GM19452 (cell line): ENCODE data around the gene RTN4RL2.

Source experiments
- ATAC-seq: cut with Tn5 transposase; IDR thresholded peaks from one replicate; pipeline ENCODE4 v1.9.1; 2021; ENCODE audit not compliant: unreplicated experiment

Gene RTN4RL2

DNA sequence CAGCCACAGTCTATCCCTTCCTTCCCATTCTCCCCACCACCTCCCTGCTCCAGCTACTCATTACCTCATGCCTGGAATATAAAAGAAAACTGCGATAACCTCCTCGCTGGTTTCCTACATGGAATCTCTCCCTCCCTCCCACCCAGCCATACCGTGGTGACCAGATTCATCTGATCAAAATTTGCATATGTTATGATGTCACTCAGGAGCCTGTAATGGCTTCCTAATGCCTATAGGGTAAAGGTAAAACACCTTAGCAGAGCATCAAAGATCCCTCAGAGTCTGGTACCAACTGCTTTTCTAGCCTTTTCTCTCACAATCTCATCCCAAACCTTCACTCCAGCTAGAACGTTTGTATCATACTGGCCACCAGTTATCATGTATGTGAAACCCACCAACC lies 19.6 kb downstream of the RTN4RL2 start:
- ATAC-seq = no peak

DNA sequence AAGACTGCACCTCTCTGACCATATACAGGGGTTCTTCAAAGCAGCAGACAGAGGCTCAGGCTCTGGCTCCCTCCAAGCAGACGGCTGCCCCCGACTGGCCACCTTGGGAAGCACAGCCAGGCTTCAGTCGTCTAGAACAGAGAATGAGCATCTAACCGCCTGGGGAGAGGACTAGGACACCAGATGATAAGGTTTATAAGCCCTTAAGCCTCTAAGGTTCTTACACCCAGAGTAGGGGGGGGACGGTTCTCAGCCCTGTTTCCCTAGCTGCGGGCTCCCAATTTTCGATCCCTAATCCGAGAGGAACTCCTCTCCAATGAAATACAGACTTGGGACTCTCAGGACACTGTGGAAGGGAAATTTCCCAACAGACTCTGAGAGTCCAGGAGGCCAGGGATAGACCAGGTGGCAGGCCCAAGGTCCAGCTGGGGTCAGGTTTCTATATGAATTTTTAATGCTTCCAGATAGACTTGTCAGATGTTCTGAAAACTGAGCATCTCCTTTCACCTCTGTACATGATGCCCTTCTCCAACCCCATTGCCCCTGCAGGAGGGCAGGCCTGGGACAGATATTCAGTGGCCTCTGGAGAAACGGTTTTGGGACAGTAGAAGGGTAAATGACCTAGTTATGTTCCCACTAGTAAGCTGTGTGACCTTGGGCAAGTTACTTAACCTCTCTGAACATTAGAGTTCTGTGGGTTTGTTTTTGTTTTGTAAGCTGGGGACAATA lies 20.2 kb downstream of the RTN4RL2 start:
- ATAC-seq = no peak

DNA sequence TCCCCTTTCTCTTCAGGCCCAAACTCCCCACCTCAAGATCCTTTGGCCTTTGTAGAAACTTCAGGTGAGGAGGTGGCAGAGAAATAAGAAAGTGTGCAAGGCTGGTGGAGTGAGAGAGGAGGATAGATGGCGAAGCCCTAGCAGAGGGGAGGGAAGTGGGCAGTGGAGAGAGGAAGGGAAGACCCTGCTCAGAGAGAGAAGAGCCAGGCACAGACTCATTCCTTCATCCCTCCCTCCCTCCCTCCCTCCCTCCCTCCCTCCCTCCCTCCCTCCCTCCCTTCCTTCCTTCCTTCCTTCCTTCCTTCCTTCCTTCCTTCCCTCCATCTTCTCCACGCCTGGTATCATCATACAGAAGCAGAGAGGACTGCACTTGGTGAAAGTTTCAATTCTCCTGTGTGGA lies 21.0 kb downstream of the RTN4RL2 start:
- no peak for ATAC-seq

DNA sequence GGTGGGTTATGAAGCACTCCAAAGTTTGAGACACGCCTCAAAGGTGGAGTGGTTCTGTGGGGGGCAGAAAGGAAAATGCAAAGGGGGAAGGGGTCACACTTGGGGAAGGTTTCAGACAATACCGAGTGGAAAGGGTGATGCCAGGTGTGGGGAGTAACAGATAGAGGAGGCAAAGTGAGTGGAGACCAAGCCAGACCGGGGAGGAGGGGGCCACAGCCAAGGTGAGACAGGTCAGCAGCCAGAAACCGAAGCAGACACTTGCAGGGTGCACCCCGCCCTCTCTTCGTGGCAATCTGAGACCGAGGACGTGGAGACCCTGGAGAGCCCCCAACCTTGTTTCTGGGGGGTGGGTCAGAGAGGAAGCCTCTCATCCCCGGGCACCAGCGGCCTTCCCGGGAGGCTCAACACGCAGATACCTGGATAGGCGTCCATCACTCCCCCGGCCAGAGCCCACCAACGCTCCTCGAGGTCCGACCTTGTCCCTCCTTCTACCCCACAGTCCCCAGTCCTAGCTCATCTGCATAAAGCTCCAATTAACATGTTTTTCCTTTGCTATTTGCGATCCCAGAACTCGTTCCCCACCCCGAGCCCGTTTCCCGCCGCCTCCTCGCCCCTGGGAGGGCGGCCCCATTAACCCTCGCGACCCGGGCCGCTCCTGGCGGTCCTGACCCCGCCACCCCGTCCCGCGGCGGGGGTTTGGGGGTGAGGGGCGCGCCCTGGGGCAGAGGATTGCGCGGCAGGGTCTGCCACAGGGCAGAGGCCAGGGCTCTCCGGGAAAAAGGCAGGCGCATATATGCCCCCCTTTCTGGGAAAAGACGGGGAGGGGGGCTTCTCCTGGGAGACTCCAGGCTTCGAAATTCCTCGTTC lies 21.8 kb downstream of the RTN4RL2 start:
- ATAC-seq = no peak

DNA sequence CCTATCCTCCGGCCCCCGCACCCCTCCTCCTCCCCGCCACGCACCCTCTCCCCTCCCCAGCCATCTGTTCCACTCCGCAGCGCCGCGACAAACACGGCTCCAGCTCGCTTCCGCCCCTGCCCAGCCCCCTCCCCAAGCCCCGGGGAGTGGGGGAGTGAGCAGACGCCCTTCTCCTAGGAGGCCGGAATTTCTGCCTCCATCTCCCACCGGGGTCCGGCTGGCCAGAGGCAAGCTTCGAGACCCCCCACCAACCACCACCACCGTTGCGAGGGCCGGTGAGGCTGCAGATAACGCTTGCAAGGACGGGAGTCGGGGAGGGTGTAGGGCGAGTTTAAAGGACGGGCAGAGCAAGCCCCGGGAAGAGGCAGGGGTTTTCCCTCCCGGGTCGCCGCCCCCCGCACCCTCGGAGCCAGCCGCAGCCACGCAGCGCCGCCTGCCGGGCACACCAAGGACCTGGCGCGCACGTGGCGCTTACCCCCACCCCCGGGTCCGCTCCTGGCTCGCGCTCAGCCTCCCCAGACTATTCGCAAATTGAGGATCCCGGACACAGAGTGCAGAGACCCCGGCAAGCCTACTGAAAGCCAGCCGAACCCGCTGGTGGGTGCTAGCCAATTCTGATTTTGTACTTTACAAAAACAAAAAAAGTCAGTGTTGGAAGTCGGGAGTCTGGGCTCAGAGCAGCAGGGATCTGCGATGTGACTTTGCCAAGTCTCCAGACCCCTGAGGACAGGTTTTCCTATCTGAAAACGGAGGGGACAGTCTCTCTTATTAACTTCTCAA lies 22.6 kb downstream of the RTN4RL2 start:
- ATAC-seq = peak; percentile 50

DNA sequence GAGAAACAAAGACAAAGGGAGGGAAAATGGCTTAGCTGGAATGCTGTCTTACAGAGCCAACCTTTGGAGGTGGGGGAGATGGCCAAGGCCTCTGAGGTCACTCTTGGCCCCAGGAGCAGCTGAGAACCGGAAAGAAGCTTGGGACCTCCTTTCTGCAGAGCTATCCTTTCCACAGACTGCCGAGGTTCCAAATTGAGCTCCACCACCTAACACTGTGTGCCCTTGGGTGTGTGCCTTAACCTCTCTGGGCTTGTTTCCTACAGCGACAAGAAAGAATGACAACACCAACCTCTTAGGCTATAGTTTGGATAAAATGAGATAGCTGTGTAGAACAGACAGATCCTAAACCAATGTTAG lies 23.2 kb downstream of the RTN4RL2 start:
- no peak for ATAC-seq

DNA sequence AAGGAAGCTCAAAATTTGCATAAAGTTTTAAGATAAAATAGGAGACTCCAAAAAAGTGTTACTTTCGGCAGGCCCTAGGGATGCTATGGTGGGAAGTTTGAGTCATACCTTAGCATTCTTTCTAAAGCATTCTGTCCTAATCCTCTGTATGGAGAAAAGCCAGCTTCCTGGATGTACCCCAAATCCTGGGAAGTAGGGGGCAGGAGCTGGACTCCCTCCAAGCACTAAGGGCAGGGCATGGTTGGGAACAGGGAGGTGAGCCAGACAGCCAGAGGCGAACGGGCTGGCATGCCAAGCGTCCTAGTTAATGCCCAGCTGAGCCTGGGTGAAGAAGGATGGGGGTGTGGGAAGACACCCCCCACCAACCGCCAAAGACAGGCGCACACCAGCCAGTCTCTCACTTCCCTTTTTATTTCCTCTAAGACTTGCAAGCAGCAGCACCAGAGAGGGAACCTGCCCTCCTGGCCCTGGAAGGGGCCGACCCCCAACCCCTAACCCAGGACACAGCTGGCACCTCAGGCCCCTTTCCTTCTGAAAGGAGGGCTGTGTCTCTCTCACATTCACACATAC lies 23.9 kb downstream of the RTN4RL2 start:
- peak; percentile 60 for ATAC-seq

GRCh38 chr11:57485217-57485990 lies 25.1 kb downstream of the RTN4RL2 start:
- no peak for ATAC-seq

- ATAC-seq = no peak
Measured at GRCh38 chr11:57487021-57487778, 26.9 kb downstream of the RTN4RL2 start.

DNA sequence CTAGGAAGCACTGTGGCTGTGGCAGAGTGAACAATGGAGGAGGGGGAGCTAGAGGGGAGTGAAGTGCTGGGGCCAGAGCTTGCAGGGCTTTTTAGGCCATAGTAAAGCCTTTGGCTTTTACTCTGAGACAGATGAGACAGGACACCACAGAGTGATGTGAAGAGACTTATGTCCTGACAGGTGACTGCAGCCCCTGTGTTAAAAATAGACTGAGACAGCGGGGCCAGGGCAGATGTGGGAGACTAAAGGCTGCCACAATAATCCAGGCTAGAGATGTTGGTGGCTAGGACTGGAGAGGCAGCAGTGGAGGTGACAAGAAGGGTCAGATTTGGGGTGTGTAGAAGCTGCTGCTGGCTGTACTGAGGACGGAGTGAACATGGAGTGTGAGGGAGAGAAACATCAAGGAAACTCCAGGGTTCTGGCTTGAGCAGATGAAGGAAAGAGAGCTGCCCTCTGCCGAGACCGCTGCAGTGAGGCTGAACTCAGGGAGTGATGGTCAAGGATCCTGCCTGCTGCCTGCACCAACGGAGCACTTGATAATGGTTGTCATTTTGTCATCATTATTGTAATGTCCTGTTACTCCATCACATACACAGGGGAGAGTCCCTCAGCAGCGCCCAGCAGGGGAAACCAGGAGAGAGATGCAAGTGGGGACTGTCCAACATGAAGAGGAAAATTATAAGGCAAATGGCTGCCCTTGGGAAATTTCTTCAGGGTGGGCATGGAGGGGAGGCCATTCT lies 27.8 kb downstream of the RTN4RL2 start:
- ATAC-seq = no peak

DNA sequence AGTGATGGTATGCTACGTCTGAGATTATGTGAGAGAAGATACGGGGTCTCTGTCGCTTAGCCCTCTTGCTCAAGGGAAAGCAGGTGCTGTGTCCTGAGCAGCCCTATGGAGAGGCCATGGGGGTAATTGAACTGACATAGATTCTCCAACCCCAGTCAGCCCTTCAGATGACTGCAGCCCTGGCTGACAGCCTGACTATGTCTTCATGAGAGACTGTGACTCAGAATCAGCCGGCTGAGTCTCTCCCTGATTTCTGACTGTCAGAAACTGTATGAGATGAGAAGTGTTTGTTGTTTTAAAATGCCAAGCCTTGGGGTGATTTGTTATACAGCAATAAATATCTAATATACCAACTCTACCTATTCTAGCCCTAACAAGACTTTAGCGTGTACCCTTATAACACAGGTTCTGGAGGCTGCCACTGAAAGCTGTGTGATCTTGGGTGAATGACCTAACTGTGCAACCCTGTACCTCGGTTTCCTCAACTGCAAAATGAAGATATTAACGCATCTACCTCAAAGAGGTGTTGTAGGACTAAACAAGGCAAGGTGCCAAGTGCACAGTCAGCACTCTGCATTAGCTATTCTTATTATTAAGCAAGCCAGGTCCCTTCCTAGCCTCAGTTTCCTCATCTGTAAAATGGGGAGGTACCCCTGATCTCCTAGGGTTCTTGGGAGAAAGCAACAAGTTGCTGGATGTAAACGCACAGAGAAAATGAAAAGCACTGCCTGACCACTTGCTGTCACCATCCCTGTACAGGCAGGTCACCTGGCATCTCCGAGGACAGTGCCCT lies 30.3 kb downstream of the RTN4RL2 start:
- ATAC-seq = no peak

DNA sequence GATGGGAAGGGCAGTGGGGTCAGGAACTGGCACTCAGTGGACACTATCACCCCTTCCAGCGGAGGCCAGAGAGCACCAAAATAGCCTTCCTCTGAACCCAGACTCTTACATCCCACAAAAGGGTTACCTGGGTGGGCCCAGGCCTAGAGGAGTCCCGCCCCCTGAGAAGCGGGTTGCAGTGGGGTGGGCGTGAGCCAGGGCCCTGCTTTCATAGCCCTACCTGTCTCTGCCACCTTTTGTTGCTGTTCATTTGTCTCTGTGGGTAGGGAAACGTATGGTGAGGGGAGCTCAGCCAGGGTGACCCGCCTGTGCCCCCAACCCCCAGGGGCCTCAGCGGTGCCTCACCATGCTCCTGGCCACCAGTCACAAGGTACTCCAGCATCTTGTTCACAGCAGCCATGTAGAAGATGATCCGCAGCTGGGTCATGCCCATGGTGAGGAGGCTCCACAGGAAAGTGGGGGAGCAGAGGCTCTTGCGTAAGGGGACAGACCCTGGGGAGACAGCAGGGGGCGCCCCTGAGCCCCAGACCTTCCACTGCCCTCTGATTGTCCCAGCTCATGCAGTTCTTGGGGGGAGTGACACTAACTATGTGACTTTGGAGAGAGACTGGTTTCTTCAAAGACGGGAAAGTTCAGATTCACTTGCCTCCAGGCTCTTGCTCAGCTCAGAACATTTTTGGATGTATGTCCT lies 31.2 kb downstream of the RTN4RL2 start:
- ATAC-seq = no peak

DNA sequence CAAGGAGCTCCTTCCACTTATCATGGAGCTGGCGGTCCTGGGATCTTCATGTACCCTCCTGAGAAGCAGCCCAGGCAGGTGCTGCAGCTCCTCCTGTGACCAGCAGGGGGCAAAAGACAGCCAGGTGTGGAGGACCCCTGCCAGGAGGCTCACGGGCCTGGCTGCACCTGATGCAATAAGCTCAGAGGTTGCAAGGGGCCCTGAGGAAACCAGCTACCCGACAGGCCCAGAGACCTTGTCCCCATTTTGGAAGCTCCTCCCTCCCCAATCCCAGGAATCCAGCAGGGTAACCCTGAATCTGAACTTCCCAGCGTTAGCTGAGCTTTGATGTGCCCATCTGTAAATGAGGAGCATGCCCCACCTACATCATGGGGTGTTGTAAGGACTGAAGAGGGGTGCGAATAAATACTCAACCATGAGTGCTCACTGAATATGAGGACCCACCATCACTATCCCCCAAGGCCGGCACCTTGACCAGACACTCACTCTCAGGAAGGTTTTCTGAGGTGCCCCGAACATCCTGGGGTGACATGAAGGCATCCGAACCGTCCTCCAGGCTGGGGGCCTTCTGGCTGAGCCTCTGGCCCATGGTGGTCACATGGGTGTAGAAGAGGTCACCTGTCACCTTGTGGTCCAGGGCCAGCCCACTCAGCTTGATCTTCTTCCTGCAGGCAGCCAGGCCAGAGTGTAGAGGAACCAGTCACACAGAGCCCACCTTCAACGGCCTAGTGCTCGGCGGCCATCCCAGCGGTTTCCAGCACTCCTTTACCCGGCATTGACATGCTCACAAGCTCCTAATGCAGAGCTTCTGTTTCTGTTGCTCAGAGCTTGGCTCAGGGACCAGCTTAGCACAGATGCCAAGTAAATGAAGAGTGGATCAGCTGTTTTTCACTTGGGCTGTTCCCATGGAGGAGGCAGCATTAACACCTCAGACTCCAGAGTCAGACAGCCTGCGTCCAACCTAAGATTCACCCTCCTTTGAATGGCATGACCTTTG lies 33.5 kb downstream of the RTN4RL2 start:
- no peak for ATAC-seq

DNA sequence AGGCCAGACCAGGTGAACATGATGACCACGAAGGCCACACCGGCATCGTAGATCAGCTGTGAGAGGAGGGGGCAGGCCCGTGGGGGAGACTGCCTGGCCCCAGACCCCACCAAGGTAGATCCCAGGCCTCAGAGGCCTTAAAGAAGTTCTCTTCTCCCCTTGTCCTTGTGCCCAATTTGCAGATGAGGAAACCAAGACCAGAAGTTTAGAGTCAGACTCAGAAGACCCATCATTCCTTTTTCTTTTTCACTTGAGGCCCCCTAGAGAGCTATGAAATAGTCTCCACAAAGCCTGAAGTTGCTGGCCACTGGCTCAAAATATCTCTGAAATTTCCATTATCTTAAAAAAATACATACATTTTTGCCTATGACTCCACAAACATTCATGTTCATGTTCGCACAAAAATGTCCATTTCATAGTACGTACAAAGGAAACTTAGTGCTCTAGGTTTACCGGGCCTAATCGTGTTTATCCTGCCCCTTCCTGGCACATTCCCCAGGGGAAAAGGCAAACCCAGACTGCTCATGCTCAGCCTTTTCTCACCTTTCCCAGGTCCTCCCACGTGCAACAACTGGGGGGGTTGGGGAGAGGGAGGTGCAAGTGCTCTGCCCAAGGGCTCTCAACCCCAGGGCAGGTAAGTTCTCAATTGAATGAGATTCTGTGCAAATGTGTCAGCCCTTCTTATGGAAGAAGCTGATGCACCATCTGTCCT lies 35.9 kb downstream of the RTN4RL2 start:
- no peak for ATAC-seq

DNA sequence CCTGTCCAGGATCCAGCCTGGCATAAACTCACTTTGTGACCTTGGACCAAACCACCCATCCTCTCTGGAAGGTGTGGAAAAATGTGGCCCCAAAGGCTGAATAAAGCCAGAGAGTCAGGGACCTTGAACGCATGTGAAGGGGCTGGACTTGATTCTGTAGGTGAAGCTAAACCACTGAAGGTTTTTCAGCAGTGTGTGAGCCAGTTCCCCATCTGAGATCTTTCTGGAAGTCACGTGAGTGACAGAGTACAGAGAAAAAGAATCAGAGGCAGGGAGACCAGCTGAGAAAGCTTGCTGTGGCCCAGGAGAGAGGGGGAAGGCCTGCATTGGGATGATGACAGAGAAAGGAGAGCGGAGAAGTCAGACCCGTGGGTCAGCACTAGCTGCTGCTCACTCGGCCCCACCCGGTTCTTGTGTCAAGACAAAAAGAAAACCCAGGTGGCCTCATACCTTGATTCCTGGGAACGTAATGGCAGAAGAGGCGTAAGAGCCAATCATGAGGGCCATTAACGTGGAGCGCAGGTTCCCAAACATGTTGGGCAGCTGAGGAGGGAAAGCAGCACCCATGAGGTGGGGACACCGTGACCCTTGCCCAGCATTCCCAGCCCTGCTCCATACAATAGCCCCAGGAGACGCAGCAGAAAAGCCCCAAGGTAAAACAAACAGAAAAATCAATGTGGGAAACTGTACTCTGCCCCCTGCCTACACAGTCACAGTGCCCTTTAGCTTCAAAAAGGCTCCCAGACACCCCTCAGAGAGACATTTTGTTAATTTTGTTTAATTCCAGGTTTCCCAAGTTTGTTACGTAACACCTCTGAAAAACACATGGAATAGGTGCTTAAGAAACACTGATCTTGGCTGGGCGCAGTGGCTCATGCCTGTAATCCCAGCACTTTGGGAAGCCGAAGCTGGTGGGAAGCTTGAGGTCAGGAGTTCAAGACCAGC lies 37.2 kb downstream of the RTN4RL2 start:
- no peak for ATAC-seq
